ENCODE data around the gene NOD2.

NOD2 gene

DNA sequence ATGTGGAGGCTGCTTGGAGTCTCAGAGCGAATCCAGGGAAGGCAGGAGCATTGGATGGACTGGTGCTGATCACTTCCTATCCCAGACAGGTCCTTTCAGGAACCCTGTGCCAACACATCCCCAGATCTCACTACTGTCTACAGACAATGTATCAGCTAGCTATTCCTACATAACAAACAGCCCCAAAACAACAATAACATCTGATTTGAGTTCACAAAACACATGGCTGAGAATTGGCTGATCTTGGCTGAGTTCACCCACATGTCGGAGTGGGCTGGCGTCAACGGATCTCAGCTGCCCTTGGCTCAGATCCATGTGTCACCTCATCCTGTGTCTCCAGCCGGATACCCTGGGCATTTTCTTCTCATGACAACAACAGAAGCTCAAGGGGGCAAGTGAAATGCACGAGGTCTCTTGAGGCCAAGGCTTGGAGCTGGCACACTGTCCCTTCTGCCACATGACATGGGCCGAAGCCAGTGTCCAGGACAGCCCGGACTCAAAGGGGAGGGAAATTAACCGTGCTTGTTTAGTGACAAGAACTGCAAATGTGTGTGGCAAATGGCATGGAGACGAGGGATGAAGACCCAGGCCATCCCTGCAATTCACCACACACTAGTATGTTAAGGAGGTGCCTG is 31.0 kb upstream of the NOD2 start:
- TF ChIP-seq JUND (IDR thresholded peaks at IDR 0.05; ENCODE audit: low read depth), result no peak
- DNase-seq (ENCODE audit: low read depth in 1 of 2, low spot score in 1 of 2), result no peak
- in situ Hi-C loops (cut with HindIII; ENCODE audit: low pct_unique_long_range_greater_than_20kb, low sequenced_read_pairs), result no loop called here

GRCh38 chr16:50664270-50664669 is 29.1 kb upstream of the NOD2 start:
- TF ChIP-seq JUND (IDR thresholded peaks at IDR 0.05; ENCODE audit: low read depth), result no peak
- DNase-seq (ENCODE audit: low read depth in 1 of 2, low spot score in 1 of 2), result no peak
- in situ Hi-C loops (cut with HindIII; ENCODE audit: low pct_unique_long_range_greater_than_20kb, low sequenced_read_pairs), result no loop called here

GRCh38 chr16:50665128-50665878 is 28.1 kb upstream of the NOD2 start:
- peak; percentile 51 to 69 for DNase-seq (ENCODE audit: low read depth in 1 of 2, low spot score in 1 of 2)
- in situ Hi-C loops (cut with HindIII; ENCODE audit: low pct_unique_long_range_greater_than_20kb, low sequenced_read_pairs), result no loop called here
- no peak for TF ChIP-seq JUND (IDR thresholded peaks at IDR 0.05; ENCODE audit: low read depth)

- no peak for TF ChIP-seq JUND (IDR thresholded peaks at IDR 0.05; ENCODE audit: low read depth)
- DNase-seq (ENCODE audit: low read depth in 1 of 2, low spot score in 1 of 2), result no peak
- in situ Hi-C loops (cut with HindIII; ENCODE audit: low pct_unique_long_range_greater_than_20kb, low sequenced_read_pairs), result no loop called here
Observed at GRCh38 chr16:50666658-50667496, 26.5 kb upstream of the NOD2 start.

DNA sequence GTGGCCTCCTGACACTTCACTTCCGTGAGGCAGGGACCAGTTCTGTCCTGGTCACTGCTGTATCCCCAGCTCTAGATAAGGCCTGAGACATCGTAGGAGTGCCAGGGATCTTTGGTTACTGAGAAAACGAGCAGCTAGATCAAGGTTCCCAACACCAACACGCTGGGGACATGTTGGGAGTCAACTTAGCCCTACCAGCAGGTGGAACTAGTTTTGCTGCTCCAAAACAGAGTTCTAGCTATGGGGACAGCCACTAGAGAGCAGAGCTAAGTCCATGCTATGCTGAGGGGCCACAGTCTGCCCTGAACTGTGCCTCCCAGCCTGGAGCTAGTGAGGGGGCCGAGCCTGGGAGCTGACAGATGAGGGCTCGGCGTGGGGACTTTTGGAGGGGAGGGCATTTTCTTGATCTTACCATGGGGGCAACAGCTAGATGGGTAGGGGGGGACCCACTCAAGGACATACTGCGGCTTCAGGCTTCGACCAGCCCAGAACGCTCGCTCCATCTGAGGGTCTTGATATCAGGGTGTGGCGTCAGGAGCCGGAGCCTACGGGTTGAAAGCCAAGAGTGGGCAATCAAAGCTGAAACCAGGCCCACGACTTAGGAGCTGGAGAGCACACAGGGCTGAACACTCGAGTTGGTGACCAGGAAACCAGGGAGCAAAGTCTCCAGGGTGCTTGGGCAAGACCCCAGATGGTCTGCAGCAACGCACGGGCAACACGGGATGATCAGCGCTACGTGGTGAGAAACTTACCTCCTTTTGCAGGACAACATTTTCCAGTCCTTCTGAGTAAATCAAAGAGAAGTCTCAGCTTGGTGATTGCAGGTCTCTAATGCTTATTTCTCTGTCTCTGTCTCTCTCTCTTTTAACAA is 25.7 kb upstream of the NOD2 start:
- peak in 1 of 2 experiments; percentile 68 for DNase-seq (ENCODE audit: low read depth in 1 of 2, low spot score in 1 of 2)
- in situ Hi-C loops (cut with HindIII; ENCODE audit: low pct_unique_long_range_greater_than_20kb, low sequenced_read_pairs), result no loop called here
- TF ChIP-seq JUND (IDR thresholded peaks at IDR 0.05; ENCODE audit: low read depth), result no peak

DNA sequence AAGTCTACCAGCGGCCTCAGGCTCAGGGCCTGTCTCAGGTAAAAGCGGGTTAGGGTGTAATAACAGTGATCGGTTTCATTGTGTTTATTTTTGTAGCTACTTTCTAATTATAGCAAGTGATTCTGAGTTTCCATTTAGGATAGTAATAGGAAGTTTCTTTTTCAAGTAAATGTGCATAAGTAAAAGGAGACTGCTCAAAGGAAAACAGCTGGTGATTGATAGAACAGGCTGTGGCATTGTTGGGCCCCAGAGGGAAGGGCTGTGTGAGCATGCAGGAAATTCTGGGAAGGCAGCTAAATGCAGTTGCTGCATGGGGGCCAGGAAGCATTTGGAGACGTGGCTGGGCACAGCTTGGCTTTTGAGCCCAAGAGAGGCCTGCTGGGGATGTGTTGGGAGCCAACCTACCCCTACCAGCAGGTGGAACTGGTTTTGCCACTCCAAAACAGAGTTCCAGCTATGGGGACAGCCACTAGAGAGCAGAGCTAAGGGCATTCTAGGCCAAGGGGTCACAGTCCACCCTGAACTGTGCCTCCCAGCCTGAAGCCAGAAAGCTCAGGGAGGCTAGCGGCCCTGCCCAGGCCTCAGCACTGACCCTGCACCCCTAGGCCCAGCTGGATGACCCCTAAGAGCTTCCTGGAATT is 24.9 kb upstream of the NOD2 start:
- in situ Hi-C loops (cut with HindIII; ENCODE audit: low pct_unique_long_range_greater_than_20kb, low sequenced_read_pairs), result no loop called here
- no peak for TF ChIP-seq JUND (IDR thresholded peaks at IDR 0.05; ENCODE audit: low read depth)
- peak in 1 of 2 experiments; percentile 76 for DNase-seq (ENCODE audit: low read depth in 1 of 2, low spot score in 1 of 2)

- no peak for DNase-seq (ENCODE audit: low read depth in 1 of 2, low spot score in 1 of 2)
- TF ChIP-seq JUND (IDR thresholded peaks at IDR 0.05; ENCODE audit: low read depth), result no peak
- in situ Hi-C loops (cut with HindIII; ENCODE audit: low pct_unique_long_range_greater_than_20kb, low sequenced_read_pairs), result no loop called here
Observed at GRCh38 chr16:50669741-50670140, 23.7 kb upstream of the NOD2 start.

GRCh38 chr16:50670476-50670875 is 22.9 kb upstream of the NOD2 start:
- in situ Hi-C loops (cut with HindIII; ENCODE audit: low pct_unique_long_range_greater_than_20kb, low sequenced_read_pairs), result no loop called here
- no peak for TF ChIP-seq JUND (IDR thresholded peaks at IDR 0.05; ENCODE audit: low read depth)
- no peak for DNase-seq (ENCODE audit: low read depth in 1 of 2, low spot score in 1 of 2)

DNA sequence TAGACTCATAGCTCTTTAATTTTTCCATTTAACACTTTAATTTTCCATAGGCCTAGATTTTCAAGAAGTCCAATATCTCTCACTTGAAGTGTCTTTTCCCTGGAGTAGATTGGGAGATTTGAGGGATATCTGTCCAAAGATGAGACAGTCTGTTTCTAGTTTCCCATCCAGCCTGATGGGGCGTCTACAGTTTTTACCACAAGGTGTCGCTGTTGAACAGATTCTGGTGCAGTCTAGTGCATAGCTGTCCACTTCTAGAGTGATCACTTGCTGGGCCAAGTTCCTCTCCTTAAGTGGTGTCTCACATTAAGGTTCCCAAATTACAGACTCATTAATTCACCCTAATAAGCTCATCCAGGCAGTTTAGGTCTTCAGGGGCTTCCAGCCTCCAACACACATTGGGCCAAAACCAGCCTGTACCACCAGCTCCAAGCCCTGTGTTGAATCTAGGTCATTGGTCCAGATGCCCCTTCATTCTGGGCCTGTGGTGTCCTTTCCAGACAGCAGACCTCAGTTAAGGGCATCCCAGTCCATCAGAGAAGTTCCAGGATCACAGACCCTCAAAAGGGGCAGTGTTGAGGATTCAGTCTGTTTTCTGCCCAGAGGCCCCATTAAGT is 21.7 kb upstream of the NOD2 start:
- peak in 1 of 2 experiments; percentile 62 for DNase-seq (ENCODE audit: low read depth in 1 of 2, low spot score in 1 of 2)
- in situ Hi-C loops (cut with HindIII; ENCODE audit: low pct_unique_long_range_greater_than_20kb, low sequenced_read_pairs), result no loop called here
- no peak for TF ChIP-seq JUND (IDR thresholded peaks at IDR 0.05; ENCODE audit: low read depth)

- in situ Hi-C loops (cut with HindIII; ENCODE audit: low pct_unique_long_range_greater_than_20kb, low sequenced_read_pairs), result no loop called here
Observed at GRCh38 chr16:50673496-50674275, 19.7 kb upstream of the NOD2 start.

DNA sequence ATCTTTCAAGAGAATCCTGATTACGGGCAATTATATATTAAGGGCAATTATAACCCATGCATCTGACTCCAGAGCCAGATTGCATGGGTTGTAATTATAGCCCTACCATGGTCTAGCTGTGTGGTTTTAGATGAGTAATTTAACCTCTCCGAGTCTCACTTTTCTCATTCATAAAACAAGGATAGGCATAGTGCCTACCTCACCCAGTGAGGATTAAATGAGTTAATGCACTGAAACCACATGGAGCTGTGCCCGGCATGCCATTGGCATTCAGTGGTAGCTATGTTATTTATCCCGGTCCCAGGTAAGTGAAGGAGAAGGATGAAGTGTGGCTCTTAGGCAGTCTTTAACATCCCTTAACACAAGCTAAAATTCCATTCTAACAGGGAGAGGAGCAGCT is 18.6 kb upstream of the NOD2 start:
- TF ChIP-seq JUND (IDR thresholded peaks at IDR 0.05; ENCODE audit: low read depth), result no peak
- DNase-seq (ENCODE audit: low read depth in 1 of 2, low spot score in 1 of 2), result no peak
- in situ Hi-C loops (cut with HindIII; ENCODE audit: low pct_unique_long_range_greater_than_20kb, low sequenced_read_pairs), result no loop called here

More at GRCh38 chr16:50673496-50674275, 19.7 kb upstream of the NOD2 start:
- no peak for TF ChIP-seq JUND (IDR thresholded peaks at IDR 0.05; ENCODE audit: low read depth)
- no peak for DNase-seq (ENCODE audit: low read depth in 1 of 2, low spot score in 1 of 2)

Data from T47D (cell line).